ENCODE measurements around the gene TIA1.
"Not testable (repeated sequence)": the region's sequence is repeated elsewhere in the genome, so short reads cannot be mapped to it uniquely, and the experiment has no call there.

Gene TIA1

GRCh38 chr2:70255637-70256314 lies 7.3 kb upstream of the TIA1 start:
- peaks cover 3% of the 10 kb centered on the region; the same call in 1 of the 2 replicates for H3K4me1 ChIP-seq (ENCODE audit: insufficient read depth, low read length)
- H3K4me3 ChIP-seq (ENCODE audit: low read length), result no peak overlapping the region
- 94% methylated on average over 8 of the region's 8 CpGs for WGBS
- H3K27me3 ChIP-seq (ENCODE audit: insufficient read depth, low read length), result no peaks in the 10 kb centered on the region
- H3K36me3 ChIP-seq (ENCODE audit: insufficient read depth, low read length), result peaks cover 8% of the 10 kb centered on the region
- no peaks in the 10 kb centered on the region for H3K9me3 ChIP-seq (ENCODE audit: insufficient read depth, low read depth, low read length)
- no peak overlapping the region for H3K9ac ChIP-seq (ENCODE audit: low read depth, low read length)
- no peak overlapping the region for H3K27ac ChIP-seq (ENCODE audit: low read depth, low read length)

GRCh38 chr2:70250434-70250833 lies 2.0 kb upstream of the TIA1 start:
- Histone ChIP-seq H3K27me3 (ENCODE audit: insufficient read depth, low read length) (no peaks in the 10 kb centered on the region), H3K27ac (ENCODE audit: low read depth, low read length) (no peak overlapping the region), H3K9me3 (ENCODE audit: insufficient read depth, low read depth, low read length) (no peaks in the 10 kb centered on the region), H3K9ac (ENCODE audit: low read depth, low read length) (no peak overlapping the region), H3K4me1 (ENCODE audit: insufficient read depth, low read length) (peaks cover 9% of the 10 kb centered on the region; the same call in 1 of the 2 replicates), H3K36me3 (ENCODE audit: insufficient read depth, low read length) (peaks cover 2% of the 10 kb centered on the region; the same call in 1 of the 2 replicates), H3K4me3 (ENCODE audit: low read length) (no peak overlapping the region)
- WGBS, result 92% methylated on average over 16 of the region's 16 CpGs

- Histone ChIP-seq H3K27ac (ENCODE audit: low read depth, low read length) (peak overlapping the region; percentile 100), H3K4me1 (ENCODE audit: insufficient read depth, low read length) (peaks cover 24% of the 10 kb centered on the region), H3K27me3 (ENCODE audit: insufficient read depth, low read length) (no peaks in the 10 kb centered on the region), H3K4me3 (ENCODE audit: low read length) (peak overlapping the region; percentile 80), H3K9ac (ENCODE audit: low read depth, low read length) (peak overlapping the region; percentile 99), H3K36me3 (ENCODE audit: insufficient read depth, low read length) (peaks cover 12% of the 10 kb centered on the region; the same call in 1 of the 2 replicates), H3K9me3 (ENCODE audit: insufficient read depth, low read depth, low read length) (no peaks in the 10 kb centered on the region)
- 0% methylated on average over 19 of the region's 20 CpGs for whole genome bisulfite sequencing
Measured at GRCh38 chr2:70247364-70248180, 856 bp downstream of the TIA1 start.

- Histone ChIP-seq H3K27ac (ENCODE audit: low read depth, low read length) (no peak overlapping the region), H3K4me1 (ENCODE audit: insufficient read depth, low read length) (peaks cover 26% of the 10 kb centered on the region), H3K36me3 (ENCODE audit: insufficient read depth, low read length) (peaks cover 40% of the 10 kb centered on the region), H3K27me3 (ENCODE audit: insufficient read depth, low read length) (no peaks in the 10 kb centered on the region), H3K9ac (ENCODE audit: low read depth, low read length) (no peak overlapping the region), H3K9me3 (ENCODE audit: insufficient read depth, low read depth, low read length) (no peaks in the 10 kb centered on the region), H3K4me3 (ENCODE audit: low read length) (peak overlapping the region; percentile 25; the same call in 1 of the 2 replicates)
- WGBS, result 91% methylated on average over 4 of the region's 5 CpGs
Measured at GRCh38 chr2:70243806-70244584, 4.4 kb downstream of the TIA1 start.

DNA sequence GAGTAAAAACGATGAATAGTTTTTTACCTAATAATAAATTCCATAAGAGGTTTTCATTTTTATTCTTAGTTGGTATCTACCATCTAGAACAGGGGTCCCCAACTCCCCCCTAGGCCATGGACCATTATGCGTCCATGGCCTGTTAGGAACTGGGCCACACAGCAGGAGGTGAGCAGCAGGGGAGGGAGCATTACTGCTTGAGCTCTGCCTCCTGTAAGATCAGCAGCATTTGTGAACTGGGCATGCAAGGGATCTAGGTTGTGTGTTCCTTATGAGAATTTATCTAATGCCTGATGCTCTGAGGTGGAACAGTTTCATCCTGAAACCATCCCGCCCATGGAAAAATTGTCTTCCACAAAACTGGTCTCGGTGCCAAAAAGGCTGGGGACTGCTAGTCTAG lies 5.9 kb downstream of the TIA1 start:
- H3K4me3 ChIP-seq (ENCODE audit: low read length), result no peak overlapping the region
- H3K27ac ChIP-seq (ENCODE audit: low read depth, low read length), result no peak overlapping the region
- peaks cover 45% of the 10 kb centered on the region for H3K36me3 ChIP-seq (ENCODE audit: insufficient read depth, low read length)
- WGBS, result 95% methylated on average over 3 of the region's 4 CpGs
- no peak overlapping the region for H3K9ac ChIP-seq (ENCODE audit: low read depth, low read length)
- peaks cover 26% of the 10 kb centered on the region for H3K4me1 ChIP-seq (ENCODE audit: insufficient read depth, low read length)
- H3K9me3 ChIP-seq (ENCODE audit: insufficient read depth, low read depth, low read length), result no peaks in the 10 kb centered on the region
- H3K27me3 ChIP-seq (ENCODE audit: insufficient read depth, low read length), result no peaks in the 10 kb centered on the region

DNA sequence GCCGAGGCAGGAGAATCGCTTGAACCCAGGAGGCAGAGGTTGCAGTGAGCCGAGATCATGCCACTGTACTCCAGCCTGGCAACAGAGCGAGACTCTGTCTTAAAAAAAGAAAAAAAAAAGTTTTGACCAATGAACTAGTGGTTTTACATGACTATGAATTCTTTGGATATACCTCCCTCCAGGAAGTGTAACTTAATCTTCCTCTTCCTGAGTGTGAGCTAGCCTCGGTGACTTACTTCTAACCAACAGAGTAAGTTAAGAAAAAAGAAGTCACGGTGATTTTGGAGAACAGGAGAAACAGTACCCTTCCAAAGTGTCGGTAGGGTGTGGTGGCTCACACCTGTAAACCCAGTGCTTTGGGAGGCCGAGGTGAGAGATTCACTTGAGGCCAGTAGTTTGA lies 7.1 kb downstream of the TIA1 start:
- Histone ChIP-seq H3K36me3 (ENCODE audit: insufficient read depth, low read length) (peaks cover 55% of the 10 kb centered on the region), H3K9me3 (ENCODE audit: insufficient read depth, low read depth, low read length) (no peaks in the 10 kb centered on the region), H3K27ac (ENCODE audit: low read depth, low read length) (no peak overlapping the region), H3K4me1 (ENCODE audit: insufficient read depth, low read length) (peaks cover 21% of the 10 kb centered on the region), H3K27me3 (ENCODE audit: insufficient read depth, low read length) (no peaks in the 10 kb centered on the region), H3K9ac (ENCODE audit: low read depth, low read length) (no peak overlapping the region), H3K4me3 (ENCODE audit: low read length) (no peak overlapping the region)
- WGBS, result 97% methylated on average over 8 of the region's 8 CpGs

DNA sequence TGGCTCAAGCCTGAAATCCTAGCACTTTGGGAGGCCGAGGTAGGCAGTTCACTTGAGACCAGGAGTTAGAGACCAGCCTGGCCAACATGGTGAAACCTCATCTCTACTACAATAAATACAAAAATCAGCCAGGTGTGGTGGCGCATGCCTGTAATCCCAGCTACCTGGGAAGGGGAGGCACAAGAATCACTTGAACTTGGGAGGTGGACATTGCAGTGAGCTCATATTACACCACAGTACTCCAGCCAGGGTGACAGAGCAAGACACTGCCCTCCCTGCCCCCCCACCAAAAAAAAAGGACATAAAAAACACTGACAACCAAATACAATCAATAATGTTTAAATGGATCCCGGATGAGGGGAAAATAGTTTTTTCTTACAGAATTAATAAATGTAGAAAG lies 7.8 kb downstream of the TIA1 start:
- Histone ChIP-seq H3K36me3 (ENCODE audit: insufficient read depth, low read length) (peaks cover 61% of the 10 kb centered on the region), H3K4me3 (ENCODE audit: low read length) (no peak overlapping the region), H3K9ac (ENCODE audit: low read depth, low read length) (no peak overlapping the region), H3K27me3 (ENCODE audit: insufficient read depth, low read length) (no peaks in the 10 kb centered on the region), H3K4me1 (ENCODE audit: insufficient read depth, low read length) (peaks cover 17% of the 10 kb centered on the region), H3K9me3 (ENCODE audit: insufficient read depth, low read depth, low read length) (no peaks in the 10 kb centered on the region), H3K27ac (ENCODE audit: low read depth, low read length) (no peak overlapping the region)
- 87% methylated on average over 2 of the region's 3 CpGs for WGBS

DNA sequence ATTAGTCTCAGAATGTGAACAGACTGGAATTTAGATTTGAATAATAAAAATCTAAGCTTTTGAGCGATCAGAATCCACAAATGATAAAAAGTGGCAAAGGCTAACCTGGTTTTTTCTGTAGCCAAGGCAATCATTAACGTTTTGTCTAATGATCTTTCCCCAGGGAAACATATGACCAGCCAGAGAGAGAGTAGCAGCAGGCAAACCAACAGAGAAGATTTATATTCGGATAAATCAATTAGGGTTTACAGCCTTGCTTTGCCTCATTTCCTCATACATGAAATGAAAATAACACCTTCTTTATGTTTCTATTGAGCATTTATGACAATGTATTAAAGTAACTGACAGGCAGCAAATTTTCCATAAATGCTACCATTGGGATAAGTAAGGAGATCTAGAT lies 14.5 kb downstream of the TIA1 start:
- Histone ChIP-seq H3K36me3 (ENCODE audit: insufficient read depth, low read length) (peaks cover 83% of the 10 kb centered on the region), H3K27ac (ENCODE audit: low read depth, low read length) (no peak overlapping the region)

DNA sequence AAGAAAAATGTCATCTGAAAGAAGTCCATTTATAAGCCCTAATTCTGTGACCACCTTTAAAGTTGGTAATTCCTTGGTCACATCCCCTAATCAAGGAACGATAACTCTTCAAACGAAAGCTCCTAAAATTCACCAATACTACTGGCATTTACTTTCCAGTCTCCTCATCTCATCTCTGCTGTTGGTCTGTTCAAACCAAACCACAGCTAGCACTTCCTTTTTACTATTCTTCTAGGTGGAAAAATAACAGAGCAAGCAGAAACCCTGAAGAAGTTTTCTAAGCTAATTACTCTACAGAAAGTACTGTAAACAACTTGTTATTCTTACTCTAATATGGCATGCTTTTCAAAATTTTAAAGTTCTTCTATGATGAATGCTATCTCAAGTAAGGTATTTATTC lies 21.6 kb downstream of the TIA1 start:
- 96% methylated on average over 2 of the region's 2 CpGs for WGBS
- Histone ChIP-seq H3K27me3 (ENCODE audit: insufficient read depth, low read length) (no peaks in the 10 kb centered on the region), H3K36me3 (ENCODE audit: insufficient read depth, low read length) (peaks cover 100% of the 10 kb centered on the region)

More for the DNA sequence above, 14.5 kb downstream of the TIA1 start:
- Histone ChIP-seq H3K9ac (ENCODE audit: low read depth, low read length) (no peak overlapping the region), H3K4me1 (ENCODE audit: insufficient read depth, low read length) (no peaks in the 10 kb centered on the region), H3K27me3 (ENCODE audit: insufficient read depth, low read length) (no peaks in the 10 kb centered on the region), H3K9me3 (ENCODE audit: insufficient read depth, low read depth, low read length) (no peaks in the 10 kb centered on the region), H3K4me3 (ENCODE audit: low read length) (no peak overlapping the region)
- 100% methylated on average over 3 of the region's 3 CpGs for WGBS

DNA sequence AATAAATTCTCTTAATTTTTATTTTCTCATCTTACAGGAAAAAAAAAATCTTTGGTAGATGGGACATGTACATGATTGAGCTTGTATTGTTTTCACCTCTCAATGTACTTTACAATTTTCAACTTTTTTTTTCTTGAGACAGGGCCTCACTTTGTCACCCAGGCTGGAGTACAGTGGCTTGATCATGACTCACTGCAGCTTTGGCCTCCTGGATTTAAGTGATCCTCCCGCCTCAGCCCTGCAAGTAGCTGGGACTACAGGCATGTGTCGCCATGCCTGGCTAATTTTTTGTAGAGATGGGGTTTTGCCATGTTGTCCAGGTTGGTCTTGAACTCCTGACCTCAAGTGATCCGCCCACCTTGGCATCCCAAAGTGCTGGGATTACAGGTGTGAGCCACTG lies 25.1 kb downstream of the TIA1 start:
- WGBS, result 94% methylated on average over 3 of the region's 3 CpGs
- H3K9me3 ChIP-seq (ENCODE audit: insufficient read depth, low read depth, low read length); H3K27me3 ChIP-seq (ENCODE audit: insufficient read depth, low read length): not testable (repeated sequence)

More for the DNA sequence above, 21.6 kb downstream of the TIA1 start:
- Histone ChIP-seq H3K9me3 (ENCODE audit: insufficient read depth, low read depth, low read length) (no peaks in the 10 kb centered on the region), H3K4me1 (ENCODE audit: insufficient read depth, low read length) (no peaks in the 10 kb centered on the region), H3K4me3 (ENCODE audit: low read length) (no peak overlapping the region), H3K27ac (ENCODE audit: low read depth, low read length) (no peak overlapping the region), H3K9ac (ENCODE audit: low read depth, low read length) (no peak overlapping the region)

More for the DNA sequence above, 25.1 kb downstream of the TIA1 start:
- H3K9ac ChIP-seq (ENCODE audit: low read depth, low read length); H3K4me3 ChIP-seq (ENCODE audit: low read length); H3K4me1 ChIP-seq (ENCODE audit: insufficient read depth, low read length); H3K27ac ChIP-seq (ENCODE audit: low read depth, low read length): not testable (repeated sequence)
- H3K36me3 ChIP-seq (ENCODE audit: insufficient read depth, low read length), result peaks cover 99% of the 10 kb centered on the region

All from HUES64 (cell line).